Upper lobe of left lung (tissue), 4 donors: ENCODE measurements around the gene CACNA2D2.

Experiments used
- EP300 ChIP-seq, 4 donors: sonication (generic); formaldehyde crosslinking; IDR thresholded peaks; one replicate each; pipeline ENCODE4 v1.5.1; 2017; ENCODE audit warnings: antibody characterized with exemption in 4 of 4, control low read depth in 2 of 4
- TF ChIP-seq, protein P1 (sequence below), 6 experiments: fragments of 450-650 bp in 4 of 6; fragments of 200-600 bp in 2 of 6; sonication (generic) in 2 of 6; IDR thresholded peaks; one replicate each; pipeline ENCODE4 v1.5.1; 2016 to 2019; ENCODE audit warnings: antibody characterized with exemption in 6 of 6

DNA sequence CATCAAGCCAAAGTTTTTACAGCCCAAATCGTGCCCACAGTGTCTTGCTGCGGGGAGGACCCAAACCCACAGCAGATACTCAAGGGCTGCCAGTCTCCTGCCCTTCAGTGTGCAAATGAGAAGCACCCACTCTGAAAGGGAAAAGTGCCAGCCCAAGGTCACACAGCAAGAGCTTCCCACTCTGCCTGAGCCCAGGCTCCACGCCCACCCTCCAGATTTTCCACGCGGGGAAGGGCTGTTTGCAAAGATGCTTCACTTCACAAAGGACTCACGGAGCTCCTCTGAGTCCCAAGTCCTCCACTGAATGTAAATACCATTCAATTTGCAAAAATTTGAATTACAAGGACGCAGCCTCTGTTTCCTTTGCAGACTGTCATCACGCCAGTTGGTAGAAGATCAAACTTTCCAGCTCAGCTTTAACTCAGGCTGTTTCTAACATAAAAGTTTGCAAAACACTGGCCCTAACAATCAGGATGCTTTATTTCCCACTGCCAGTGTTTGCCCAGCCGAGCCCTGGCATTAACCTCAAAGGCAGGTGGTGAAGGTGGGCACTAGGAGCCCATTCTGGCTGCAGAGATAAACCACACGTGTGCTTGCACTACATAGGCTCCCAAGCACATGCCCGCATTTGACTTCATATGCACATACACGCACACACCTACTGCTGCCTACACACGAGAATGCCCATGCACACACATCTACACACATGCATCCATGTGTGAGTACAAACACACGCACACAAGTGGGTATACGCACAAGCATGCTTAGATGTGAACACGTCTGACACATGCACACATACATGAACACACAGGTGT, 7.6 kb downstream of the CACNA2D2 start:
- TF ChIP-seq, protein P1, sequence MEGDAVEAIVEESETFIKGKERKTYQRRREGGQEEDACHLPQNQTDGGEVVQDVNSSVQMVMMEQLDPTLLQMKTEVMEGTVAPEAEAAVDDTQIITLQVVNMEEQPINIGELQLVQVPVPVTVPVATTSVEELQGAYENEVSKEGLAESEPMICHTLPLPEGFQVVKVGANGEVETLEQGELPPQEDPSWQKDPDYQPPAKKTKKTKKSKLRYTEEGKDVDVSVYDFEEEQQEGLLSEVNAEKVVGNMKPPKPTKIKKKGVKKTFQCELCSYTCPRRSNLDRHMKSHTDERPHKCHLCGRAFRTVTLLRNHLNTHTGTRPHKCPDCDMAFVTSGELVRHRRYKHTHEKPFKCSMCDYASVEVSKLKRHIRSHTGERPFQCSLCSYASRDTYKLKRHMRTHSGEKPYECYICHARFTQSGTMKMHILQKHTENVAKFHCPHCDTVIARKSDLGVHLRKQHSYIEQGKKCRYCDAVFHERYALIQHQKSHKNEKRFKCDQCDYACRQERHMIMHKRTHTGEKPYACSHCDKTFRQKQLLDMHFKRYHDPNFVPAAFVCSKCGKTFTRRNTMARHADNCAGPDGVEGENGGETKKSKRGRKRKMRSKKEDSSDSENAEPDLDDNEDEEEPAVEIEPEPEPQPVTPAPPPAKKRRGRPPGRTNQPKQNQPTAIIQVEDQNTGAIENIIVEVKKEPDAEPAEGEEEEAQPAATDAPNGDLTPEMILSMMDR (IDR thresholded peaks at IDR 0.05) = no peak
- TF ChIP-seq EP300 (IDR thresholded peaks at IDR 0.05) = no peak
